ENCODE data around the gene GPBAR1. TPM values are rescaled to one million over a fixed set of nuclear protein-coding genes. Genes with fewer than 3 reads are reported as not detected.
A peak's percentile ranks its signal among the peaks of the same experiment; 100 is the strongest.

The GPBAR1 gene
- polyA plus RNA-seq, 3 donors = 26.0 to 181 (median 143) TPM

DNA sequence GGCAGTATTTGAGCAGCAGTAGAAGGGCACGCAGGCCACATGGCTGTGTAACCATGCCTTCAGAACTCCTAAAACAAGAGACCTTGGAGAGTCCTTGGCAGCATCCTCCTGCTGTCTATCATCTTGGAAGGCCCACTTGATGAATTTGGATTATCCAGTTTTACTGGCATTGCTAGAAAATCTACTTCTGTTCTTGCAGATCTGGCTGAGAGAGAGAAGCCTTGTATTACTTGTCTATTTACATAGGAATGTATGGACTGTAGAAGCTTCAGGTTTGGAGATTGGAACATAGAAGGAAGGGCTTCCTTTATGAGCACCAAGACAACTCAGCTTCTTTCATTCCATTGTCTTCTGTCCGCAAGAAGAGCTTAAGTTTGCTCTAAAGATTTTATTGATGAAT lies 16.1 kb upstream of the GPBAR1 start:
- no peak overlapping the region for H2AFZ ChIP-seq (ENCODE audit: insufficient read depth, low read depth, low read length, poor library complexity, severe bottlenecking)
- TF ChIP-seq, protein P1, sequence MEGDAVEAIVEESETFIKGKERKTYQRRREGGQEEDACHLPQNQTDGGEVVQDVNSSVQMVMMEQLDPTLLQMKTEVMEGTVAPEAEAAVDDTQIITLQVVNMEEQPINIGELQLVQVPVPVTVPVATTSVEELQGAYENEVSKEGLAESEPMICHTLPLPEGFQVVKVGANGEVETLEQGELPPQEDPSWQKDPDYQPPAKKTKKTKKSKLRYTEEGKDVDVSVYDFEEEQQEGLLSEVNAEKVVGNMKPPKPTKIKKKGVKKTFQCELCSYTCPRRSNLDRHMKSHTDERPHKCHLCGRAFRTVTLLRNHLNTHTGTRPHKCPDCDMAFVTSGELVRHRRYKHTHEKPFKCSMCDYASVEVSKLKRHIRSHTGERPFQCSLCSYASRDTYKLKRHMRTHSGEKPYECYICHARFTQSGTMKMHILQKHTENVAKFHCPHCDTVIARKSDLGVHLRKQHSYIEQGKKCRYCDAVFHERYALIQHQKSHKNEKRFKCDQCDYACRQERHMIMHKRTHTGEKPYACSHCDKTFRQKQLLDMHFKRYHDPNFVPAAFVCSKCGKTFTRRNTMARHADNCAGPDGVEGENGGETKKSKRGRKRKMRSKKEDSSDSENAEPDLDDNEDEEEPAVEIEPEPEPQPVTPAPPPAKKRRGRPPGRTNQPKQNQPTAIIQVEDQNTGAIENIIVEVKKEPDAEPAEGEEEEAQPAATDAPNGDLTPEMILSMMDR (IDR thresholded peaks at IDR 0.05) = no peak
- peak overlapping the region in 1 of 2 donors; percentile 22 for H3K27ac ChIP-seq (ENCODE audit: low read depth in 1 of 2, low read length in 2 of 2)
- H3K4me3 ChIP-seq (replicated peaks in 1 of 3; ENCODE audit: low read depth in 2 of 3, low read length in 3 of 3) = no peak overlapping the region
- Mint-ChIP-seq H3K9me3 (no peaks in the 10 kb centered on the region), H3K36me3 (peaks cover 85 to 99% of the 10 kb centered on the region in 2 donors), H3K4me3 (no peak overlapping the region), H3K27ac (no peak overlapping the region), H3K4me1 (no peaks in the 10 kb centered on the region), H3K27me3 (ENCODE audit: low read depth in 3 of 3) (peaks cover 0 to 3% (median 1%) of the 10 kb centered on the region in 3 donors)
- no peaks in the 10 kb centered on the region for H3K4me1 ChIP-seq (ENCODE audit: control insufficient read depth in 1 of 2, insufficient read depth in 2 of 2, low read length in 2 of 2)
- H3K27me3 ChIP-seq (ENCODE audit: control insufficient read depth in 2 of 2, insufficient read depth in 2 of 2, low read length in 2 of 2) = no peaks in the 10 kb centered on the region
- no peak for DNase-seq
- intact Hi-C loops (cut with micrococcal nuclease) = no loop called here
- peaks cover 92% of the 10 kb centered on the region for H3K79me2 ChIP-seq (ENCODE audit: insufficient read depth, low read length)
- H3K9me3 ChIP-seq (replicated peaks in 1 of 2; ENCODE audit: control insufficient read depth in 1 of 2, insufficient read depth in 1 of 2, low read length in 2 of 2) = no peaks in the 10 kb centered on the region
- WGBS (ENCODE audit: insufficient coverage) = no CpG with 5 or more reads among the region's 2 CpGs
- H3K4me2 ChIP-seq (replicated peaks; ENCODE audit: extremely low read depth, low read length, poor library complexity, severe bottlenecking) = no peak overlapping the region
- no peak overlapping the region for H3K9ac ChIP-seq (ENCODE audit: insufficient read depth, low read length, poor library complexity, severe bottlenecking)
- H3K36me3 ChIP-seq (replicated peaks in 1 of 2; ENCODE audit: control insufficient read depth in 1 of 2, insufficient read depth in 2 of 2, low read length in 2 of 2) = peaks cover 98 to 100% of the 10 kb centered on the region in 2 donors
- H4K20me1 ChIP-seq (ENCODE audit: insufficient read depth, low read length) = peaks cover 98% of the 10 kb centered on the region

DNA sequence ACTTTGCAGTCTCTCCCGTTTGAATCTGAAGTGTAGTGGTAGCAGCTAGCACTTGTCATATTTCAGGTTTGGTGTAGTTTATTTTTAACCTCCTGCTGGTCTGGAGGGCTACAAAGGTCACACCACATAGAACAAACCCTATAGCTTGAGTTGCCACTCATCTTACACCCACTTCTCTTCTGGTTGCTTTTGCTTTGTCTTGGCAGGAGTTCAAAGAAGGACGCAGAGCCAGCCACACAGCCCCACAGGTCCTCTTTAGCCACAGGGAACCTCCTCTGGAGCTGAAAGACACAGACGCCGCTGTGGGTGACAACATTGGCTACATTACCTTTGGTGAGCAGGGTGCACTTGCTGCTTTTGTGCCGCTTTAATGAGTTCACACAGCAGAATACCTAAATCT lies 15.6 kb upstream of the GPBAR1 start:
- TF ChIP-seq, protein P1 (IDR thresholded peaks at IDR 0.05) = no peak
- H3K9me3 ChIP-seq (replicated peaks in 1 of 2; ENCODE audit: control insufficient read depth in 1 of 2, insufficient read depth in 1 of 2, low read length in 2 of 2) = no peaks in the 10 kb centered on the region
- no peaks in the 10 kb centered on the region for H3K9me3 Mint-ChIP-seq
- no peak overlapping the region for H2AFZ ChIP-seq (ENCODE audit: insufficient read depth, low read depth, low read length, poor library complexity, severe bottlenecking)
- no peak overlapping the region for H3K4me3 ChIP-seq (replicated peaks in 1 of 3; ENCODE audit: low read depth in 2 of 3, low read length in 3 of 3)
- no peak overlapping the region for H3K9ac ChIP-seq (ENCODE audit: insufficient read depth, low read length, poor library complexity, severe bottlenecking)
- intact Hi-C loops (cut with micrococcal nuclease) = no loop called here
- H3K36me3 ChIP-seq (replicated peaks in 1 of 2; ENCODE audit: control insufficient read depth in 1 of 2, insufficient read depth in 2 of 2, low read length in 2 of 2) = peaks cover 98 to 100% of the 10 kb centered on the region in 2 donors
- no peak overlapping the region for H3K4me3 Mint-ChIP-seq
- H3K79me2 ChIP-seq (ENCODE audit: insufficient read depth, low read length) = peaks cover 92% of the 10 kb centered on the region
- H3K4me1 Mint-ChIP-seq = no peaks in the 10 kb centered on the region
- no peaks in the 10 kb centered on the region for H3K4me1 ChIP-seq (ENCODE audit: control insufficient read depth in 1 of 2, insufficient read depth in 2 of 2, low read length in 2 of 2)
- H3K27ac Mint-ChIP-seq = peak overlapping the region in 1 of 7 donors; percentile 37
- WGBS (ENCODE audit: insufficient coverage) = 40% methylated on average over 1 of the region's 5 CpGs
- H3K27me3 ChIP-seq (ENCODE audit: control insufficient read depth in 2 of 2, insufficient read depth in 2 of 2, low read length in 2 of 2) = no peaks in the 10 kb centered on the region
- peaks cover 0 to 3% (median 1%) of the 10 kb centered on the region in 3 donors for H3K27me3 Mint-ChIP-seq (ENCODE audit: low read depth in 3 of 3)
- H3K27ac ChIP-seq (ENCODE audit: low read depth in 1 of 2, low read length in 2 of 2) = no peak overlapping the region
- H4K20me1 ChIP-seq (ENCODE audit: insufficient read depth, low read length) = peaks cover 98% of the 10 kb centered on the region
- H3K4me2 ChIP-seq (replicated peaks; ENCODE audit: extremely low read depth, low read length, poor library complexity, severe bottlenecking) = no peak overlapping the region
- H3K36me3 Mint-ChIP-seq = peaks cover 85 to 99% of the 10 kb centered on the region in 2 donors
- DNase-seq = no peak
